COR-L47 (cell line): ENCODE results near the gene SLC6A14.

ENCODE experiments used
- DNase-seq: peaks from one replicate; lab custom pipeline; 2025; lab: John Stamatoyannopoulos, UW

SLC6A14 gene, protein sequence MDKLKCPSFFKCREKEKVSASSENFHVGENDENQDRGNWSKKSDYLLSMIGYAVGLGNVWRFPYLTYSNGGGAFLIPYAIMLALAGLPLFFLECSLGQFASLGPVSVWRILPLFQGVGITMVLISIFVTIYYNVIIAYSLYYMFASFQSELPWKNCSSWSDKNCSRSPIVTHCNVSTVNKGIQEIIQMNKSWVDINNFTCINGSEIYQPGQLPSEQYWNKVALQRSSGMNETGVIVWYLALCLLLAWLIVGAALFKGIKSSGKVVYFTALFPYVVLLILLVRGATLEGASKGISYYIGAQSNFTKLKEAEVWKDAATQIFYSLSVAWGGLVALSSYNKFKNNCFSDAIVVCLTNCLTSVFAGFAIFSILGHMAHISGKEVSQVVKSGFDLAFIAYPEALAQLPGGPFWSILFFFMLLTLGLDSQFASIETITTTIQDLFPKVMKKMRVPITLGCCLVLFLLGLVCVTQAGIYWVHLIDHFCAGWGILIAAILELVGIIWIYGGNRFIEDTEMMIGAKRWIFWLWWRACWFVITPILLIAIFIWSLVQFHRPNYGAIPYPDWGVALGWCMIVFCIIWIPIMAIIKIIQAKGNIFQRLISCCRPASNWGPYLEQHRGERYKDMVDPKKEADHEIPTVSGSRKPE

DNA sequence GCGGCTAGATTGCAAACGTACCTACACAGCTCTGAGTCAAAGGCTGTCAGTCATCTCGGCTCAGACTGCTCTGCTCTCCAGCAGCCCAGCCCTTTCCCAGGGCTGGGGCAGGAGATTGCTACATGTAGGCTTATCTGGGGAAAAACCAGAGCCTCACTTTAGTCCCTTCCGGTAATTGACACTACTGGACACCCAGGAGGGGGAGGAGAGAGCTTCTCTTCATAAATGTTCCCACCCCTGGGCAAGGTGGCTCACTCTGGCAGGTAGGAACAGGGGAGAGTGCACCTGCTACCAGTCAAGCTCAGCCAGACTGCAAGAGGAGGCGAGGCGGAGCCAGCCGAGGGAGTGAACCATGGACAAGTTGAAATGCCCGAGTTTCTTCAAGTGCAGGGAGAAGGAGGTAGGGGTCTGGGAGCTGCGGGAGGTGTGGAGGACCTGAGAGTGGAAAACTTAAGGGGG lies at the start of gene SLC6A14:
Gene SLC6A14 (plus strand): TSS at position 249 of the 459 bp plus-strand sequence. CDS start 104 bp downstream, at position 353.
- no peak for DNase-seq

- no peak for DNase-seq
Measured at GRCh38 chrX:116395752-116396151, 40.7 kb upstream of the SLC6A14 start.

DNA sequence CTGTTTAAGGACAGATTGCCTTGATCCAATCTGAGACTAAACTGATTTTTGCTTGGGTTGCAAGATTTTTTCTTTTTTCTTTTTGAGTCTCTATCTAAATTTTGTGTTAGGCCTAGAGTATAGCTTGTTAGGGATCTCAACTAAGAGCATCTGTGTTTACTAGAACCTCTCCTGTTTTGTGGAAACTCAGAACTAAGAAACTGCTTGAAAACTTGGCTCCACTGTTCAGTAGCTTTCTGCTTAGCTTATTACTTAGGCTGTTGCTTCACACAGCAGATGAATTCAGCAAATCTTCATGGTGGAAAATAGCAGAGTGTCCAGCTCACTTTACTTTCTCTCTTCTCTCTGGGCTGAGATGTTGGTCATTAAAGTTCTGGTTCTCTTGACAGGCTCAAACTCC lies 36.7 kb upstream of the SLC6A14 start:
- DNase-seq = no peak

DNA sequence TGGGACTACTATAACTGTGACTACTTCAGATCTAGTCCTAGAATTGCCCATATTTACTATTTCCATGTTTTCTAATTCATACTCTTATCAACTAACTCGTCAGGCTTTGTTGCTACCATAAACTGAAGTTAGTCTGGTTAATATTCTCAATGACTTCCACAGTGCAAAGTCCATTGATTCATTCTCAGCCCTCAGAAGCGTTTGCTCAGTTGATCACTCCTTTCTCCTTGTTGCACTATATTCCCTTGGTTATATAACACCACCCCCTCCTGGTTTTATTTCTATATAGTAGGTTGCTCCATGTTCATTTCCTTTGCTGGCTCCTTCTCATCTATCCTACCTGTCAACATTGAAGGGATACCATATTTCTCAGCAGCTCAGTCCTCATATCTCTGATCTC lies 27.2 kb upstream of the SLC6A14 start:
- no peak for DNase-seq

DNA sequence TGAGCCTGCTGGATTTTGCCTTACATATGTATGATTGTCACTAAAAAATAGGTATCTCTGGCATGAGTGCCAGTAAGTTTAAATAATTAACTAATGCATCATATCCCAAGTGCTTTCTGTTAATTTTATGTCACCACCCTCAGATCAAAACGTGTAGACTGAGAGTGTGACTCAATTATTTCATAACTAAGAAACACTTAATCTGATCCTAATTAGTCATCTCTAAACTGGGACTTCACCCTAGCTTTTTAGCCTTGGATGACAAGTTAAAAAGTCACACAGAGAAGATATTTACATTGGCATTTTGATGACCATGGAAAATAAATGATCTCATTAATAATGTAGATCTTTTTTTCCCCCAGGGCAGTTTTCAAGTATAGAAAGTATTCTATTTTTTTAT lies 23.1 kb upstream of the SLC6A14 start:
- no peak for DNase-seq

DNA sequence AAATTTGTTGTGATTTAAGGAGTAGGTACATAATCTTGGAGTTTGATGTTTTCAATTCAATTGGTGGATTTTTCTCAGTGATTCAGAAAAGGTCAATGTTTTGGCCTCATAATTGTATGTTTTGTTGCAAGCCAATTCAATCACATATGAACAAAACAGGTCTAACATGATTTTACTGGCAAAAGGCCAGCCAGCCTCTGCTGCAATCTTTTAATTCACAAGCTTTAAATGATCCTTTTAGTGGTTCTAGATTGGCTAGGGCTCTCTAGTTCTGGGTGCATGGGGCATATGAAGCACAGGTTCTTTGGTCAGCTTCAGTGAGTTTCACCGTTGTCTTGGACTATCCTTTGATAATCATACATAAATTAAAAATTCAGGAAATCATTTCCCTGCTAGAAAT lies 19.2 kb upstream of the SLC6A14 start:
- peak; percentile 72 for DNase-seq

DNA sequence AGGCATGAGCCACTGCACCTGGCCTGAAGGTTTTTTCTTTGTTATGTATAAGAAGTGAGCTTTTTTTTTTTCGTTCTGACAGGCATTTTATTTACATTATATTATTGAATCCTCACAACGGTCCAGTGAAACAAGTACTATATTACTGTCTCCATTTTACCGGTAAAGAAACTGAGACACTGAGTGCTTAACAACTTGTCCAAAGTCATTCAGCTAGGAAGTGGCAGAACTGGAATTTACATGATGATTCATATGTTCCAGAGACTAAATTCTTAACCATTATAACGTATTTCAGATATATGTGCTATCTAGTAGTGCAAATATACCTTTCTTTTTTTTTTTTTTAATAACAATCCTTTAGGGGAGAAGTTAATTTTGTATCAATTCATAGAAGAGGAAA lies 18.4 kb upstream of the SLC6A14 start:
- DNase-seq = no peak

DNA sequence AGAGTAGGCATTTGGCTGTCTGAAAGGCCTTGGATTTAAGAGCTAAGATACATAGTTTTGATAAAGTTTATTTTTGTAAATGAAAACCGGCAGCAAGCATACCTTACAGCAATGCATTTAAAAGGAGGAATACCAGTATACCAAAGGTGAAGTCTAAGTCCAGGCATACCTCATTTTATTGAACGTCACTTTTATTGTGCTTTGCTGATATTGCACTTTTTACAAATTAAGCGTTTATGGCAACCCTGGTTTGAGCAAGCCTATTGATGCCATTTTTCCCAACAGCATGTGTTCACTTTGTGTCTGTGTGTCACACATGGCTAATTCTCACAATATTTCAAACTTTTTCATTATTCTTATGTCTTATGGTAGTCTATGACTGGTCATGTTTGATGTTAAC lies 8.4 kb upstream of the SLC6A14 start:
- no peak for DNase-seq

DNA sequence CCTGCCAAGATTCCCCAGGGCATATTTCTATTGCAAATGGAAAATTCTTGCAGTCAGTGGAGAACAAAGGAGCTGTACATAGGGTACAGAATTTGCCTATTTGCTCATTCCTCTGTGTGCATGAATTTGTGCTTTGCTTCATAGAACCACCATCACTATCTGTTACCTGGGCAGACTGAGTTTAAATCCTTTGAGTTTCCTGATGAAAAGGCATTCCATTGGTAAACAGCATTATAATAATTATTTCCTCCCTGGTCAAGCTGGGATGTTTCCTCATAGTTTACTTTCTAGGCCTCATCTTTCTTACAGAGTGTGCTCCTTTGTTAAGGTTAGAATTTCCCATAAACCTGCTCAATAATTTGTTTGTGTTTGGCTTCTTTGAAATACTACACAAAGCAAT lies 809 bp upstream of the SLC6A14 start:
- no peak for DNase-seq

DNA sequence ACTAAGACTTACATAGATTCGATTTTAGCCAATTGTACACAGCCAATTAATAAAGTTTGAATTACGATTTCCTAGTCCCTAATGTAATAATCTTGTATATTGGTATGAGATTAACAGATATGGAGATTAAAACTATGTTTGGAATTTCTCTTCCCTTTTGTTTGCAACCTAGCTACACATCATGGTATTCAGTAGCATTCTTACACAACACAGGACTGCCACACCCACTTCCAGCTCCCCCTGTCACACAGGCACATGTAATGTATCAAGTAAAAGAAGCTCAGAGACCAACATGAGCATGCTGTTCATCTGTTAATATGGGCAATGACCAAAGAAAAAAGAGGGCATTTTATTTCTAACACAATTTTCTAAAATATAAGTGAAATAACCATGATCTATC lies 12.8 kb downstream of the SLC6A14 start:
- DNase-seq = no peak

DNA sequence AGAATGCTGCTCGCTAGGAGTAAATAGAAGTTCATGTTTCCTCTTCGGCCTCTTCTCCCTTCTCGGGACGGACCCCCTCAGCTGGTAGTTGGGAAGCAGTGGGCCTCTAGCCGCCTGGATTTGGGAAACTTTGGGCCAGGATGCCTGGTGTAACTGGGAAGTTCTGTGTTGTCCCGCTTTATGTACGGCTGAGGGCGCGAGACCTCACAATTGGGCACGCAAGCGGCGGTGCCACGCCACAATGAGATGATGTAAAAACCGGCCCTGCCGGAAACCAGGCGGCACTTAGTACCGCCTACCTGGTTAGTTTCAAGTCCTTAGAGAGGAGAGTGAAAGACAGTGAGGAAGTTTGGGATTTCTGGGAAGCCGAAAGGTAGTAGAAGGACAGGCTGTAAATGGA lies 26.4 kb downstream of the SLC6A14 start, which contains the start of gene CT83:
Gene CT83 (minus strand): TSS at position 155 of the 400 bp plus-strand sequence. CDS start 120 bp downstream, at position 35.
- DNase-seq = no peak

GRCh38 chrX:116480059-116480458 lies 43.7 kb downstream of the SLC6A14 start:
- DNase-seq = no peak

DNA sequence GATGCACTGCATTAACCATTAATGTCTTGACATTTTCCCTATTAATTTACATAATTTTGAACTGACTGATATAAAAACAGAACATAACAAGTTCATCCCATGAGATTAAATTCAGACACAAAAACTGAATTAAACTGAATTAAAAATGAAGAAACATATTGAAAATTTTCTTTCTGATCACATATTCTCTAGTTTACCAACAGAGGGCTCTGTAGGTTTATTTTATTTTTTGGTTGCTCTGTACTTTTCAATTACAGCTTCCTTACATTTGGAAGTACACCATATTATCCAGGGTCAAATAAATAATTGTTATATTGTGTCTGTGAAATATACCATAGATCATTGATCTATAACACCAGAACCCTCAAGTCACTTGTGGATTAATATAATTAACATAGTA lies 53.7 kb downstream of the SLC6A14 start:
- no peak for DNase-seq

DNA sequence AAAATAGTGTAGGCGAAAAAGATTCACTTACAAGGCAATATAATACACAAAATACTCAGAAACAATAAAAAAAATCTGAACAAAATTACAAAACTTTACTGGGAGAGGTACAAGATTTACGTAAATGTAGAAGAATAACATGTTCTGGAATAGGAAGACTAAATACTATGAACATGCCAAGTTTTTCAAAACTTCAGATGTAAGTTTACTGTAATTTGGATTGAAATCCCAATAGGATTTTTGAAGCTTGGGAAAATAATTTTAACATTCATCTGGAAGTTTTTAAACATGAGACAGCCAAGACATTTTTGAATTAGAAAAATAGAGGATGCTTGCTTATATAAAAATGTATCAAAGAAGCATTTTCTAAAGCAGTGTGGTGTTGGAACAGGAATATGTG lies 56.9 kb downstream of the SLC6A14 start:
- no peak for DNase-seq

DNA sequence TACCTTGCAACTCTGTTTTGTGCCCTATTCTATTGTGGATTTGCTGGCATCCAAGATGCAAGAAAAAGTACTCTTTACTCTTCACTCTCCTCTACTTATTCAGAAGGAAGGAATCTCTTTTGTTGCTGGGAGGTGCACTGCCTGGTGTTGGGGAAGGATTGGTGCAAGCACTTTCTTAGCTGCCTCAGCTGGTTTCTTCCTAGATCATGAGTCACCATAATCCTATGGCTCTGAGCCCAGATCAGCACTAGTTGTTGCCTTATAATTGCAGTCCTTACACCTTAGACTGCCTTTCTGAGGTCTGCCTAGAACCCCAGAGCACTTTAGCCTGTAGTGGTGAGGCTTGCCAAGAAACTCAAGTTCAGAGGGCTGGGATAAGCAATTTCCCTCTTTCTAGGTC lies 63.4 kb downstream of the SLC6A14 start:
- no peak for DNase-seq
